ENCODE results near the gene MRPS34. TPM values are rescaled to one million over a fixed set of nuclear protein-coding genes. Genes with fewer than 3 reads are reported as not detected.
A peak's percentile ranks its signal among the peaks of the same experiment; 100 is the strongest.

MRPS34 gene
- total and polyA plus RNA-seq, 9 of the 15 experiments (the other 6 are each of a cell fraction or from before 2014, with no cell fraction given) = 5.2 to 334 (median 92.8) TPM

DNA sequence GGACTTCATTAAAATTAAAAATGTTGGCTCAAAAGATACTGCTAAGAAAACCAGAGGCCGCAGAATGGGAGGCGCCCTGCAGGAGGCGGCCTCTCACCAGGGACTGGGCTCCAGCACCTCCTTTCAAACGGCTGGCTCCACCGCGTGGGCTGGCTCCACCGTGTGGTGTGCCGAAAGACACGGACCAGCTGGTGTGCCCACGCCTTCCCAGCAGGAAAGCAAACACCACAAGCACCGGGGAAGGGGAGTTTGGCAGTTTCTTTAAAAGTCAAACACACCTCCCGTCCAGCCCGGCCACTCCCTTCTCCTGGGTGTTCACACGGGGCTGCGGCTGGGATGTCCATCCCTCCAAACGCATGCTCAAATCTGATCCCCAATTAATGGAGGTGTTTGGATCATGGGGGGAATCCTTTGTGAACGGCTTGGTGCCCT, 39.8 kb upstream of the MRPS34 start (continued):
- TF ChIP-seq, protein P1, sequence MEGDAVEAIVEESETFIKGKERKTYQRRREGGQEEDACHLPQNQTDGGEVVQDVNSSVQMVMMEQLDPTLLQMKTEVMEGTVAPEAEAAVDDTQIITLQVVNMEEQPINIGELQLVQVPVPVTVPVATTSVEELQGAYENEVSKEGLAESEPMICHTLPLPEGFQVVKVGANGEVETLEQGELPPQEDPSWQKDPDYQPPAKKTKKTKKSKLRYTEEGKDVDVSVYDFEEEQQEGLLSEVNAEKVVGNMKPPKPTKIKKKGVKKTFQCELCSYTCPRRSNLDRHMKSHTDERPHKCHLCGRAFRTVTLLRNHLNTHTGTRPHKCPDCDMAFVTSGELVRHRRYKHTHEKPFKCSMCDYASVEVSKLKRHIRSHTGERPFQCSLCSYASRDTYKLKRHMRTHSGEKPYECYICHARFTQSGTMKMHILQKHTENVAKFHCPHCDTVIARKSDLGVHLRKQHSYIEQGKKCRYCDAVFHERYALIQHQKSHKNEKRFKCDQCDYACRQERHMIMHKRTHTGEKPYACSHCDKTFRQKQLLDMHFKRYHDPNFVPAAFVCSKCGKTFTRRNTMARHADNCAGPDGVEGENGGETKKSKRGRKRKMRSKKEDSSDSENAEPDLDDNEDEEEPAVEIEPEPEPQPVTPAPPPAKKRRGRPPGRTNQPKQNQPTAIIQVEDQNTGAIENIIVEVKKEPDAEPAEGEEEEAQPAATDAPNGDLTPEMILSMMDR (IDR thresholded peaks at IDR 0.05 in 2 of 3, conservative IDR thresholded peaks at IDR 0.05 in 1 of 3; ENCODE audit: insufficient read depth in 2 of 3, low read depth in 1 of 3, low read length in 3 of 3) = peak; percentile 91 to 98 (median 97)
- TF ChIP-seq MYC (IDR thresholded peaks at IDR 0.05; ENCODE audit: low read depth, low read length) (peak; percentile 75), MYC (CRISPR knock-in tag; IDR thresholded peaks at IDR 0.05; ENCODE audit: borderline replicate concordance, low read depth) (no peak), ZSCAN29 (IDR thresholded peaks at IDR 0.05) (no peak), ZBTB1 (CRISPR knock-in tag; IDR thresholded peaks at IDR 0.05; ENCODE audit: borderline replicate concordance, low read depth) (no peak), MYBL2 (IDR thresholded peaks at IDR 0.05; ENCODE audit: low read depth) (peak; percentile 56), MYBL2 (CRISPR knock-in tag; IDR thresholded peaks at IDR 0.05; ENCODE audit: borderline replicate concordance) (no peak), HMGN3 (IDR thresholded peaks at IDR 0.05; ENCODE audit: borderline replicate concordance, extremely low read depth, insufficient read length, low read depth, low read length) (peak; percentile 37), FUS (optimal IDR thresholded peaks at IDR 0.05; ENCODE audit: low read depth, low read length) (no peak), STAG1 (CRISPR knock-in tag; IDR thresholded peaks at IDR 0.05; ENCODE audit: borderline replicate concordance) (peak; percentile 61; the same call in 1 of the 2 replicates), CC2D1A (IDR thresholded peaks at IDR 0.05) (peak; percentile 75), KLF16 (IDR thresholded peaks at IDR 0.05) (0 out of 2 replicates have a peak, but pooled peaks have one; percentile 34), RB1 (IDR thresholded peaks at IDR 0.05; ENCODE audit: low read depth) (peak; percentile 52; the same call in 1 of the 2 replicates), CBX2 (IDR thresholded peaks at IDR 0.05; ENCODE audit: insufficient read depth, low read length, poor library complexity, severe bottlenecking) (no peak), DACH1 (IDR thresholded peaks at IDR 0.05; ENCODE audit: partially characterized antibody) (peak; percentile 85), EGR1 (conservative IDR thresholded peaks at IDR 0.05) (peak; percentile 91), MXI1 (IDR thresholded peaks at IDR 0.05; ENCODE audit: low read depth, low read length) (peak; percentile 42; the same call in 1 of the 2 replicates)
- TF ChIP-seq, protein P2, sequence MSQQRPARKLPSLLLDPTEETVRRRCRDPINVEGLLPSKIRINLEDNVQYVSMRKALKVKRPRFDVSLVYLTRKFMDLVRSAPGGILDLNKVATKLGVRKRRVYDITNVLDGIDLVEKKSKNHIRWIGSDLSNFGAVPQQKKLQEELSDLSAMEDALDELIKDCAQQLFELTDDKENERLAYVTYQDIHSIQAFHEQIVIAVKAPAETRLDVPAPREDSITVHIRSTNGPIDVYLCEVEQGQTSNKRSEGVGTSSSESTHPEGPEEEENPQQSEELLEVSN (IDR thresholded peaks at IDR 0.05; ENCODE audit: borderline replicate concordance in 1 of 2, extremely low read depth in 1 of 2, insufficient read depth in 1 of 2, insufficient read length in 1 of 2, low read depth in 1 of 2, low read length in 1 of 2, poor library complexity in 1 of 2, severe bottlenecking in 1 of 2) = peak; percentile 44 to 68
- TF ChIP-seq, protein P3, sequence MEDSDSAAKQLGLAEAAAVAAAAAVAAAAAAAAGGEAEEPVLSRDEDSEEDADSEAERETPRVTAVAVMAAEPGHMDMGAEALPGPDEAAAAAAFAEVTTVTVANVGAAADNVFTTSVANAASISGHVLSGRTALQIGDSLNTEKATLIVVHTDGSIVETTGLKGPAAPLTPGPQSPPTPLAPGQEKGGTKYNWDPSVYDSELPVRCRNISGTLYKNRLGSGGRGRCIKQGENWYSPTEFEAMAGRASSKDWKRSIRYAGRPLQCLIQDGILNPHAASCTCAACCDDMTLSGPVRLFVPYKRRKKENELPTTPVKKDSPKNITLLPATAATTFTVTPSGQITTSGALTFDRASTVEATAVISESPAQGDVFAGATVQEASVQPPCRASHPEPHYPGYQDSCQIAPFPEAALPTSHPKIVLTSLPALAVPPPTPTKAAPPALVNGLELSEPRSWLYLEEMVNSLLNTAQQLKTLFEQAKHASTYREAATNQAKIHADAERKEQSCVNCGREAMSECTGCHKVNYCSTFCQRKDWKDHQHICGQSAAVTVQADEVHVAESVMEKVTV (CRISPR knock-in tag; IDR thresholded peaks at IDR 0.05) = peak; percentile 47
- TF ChIP-seq, protein P4, sequence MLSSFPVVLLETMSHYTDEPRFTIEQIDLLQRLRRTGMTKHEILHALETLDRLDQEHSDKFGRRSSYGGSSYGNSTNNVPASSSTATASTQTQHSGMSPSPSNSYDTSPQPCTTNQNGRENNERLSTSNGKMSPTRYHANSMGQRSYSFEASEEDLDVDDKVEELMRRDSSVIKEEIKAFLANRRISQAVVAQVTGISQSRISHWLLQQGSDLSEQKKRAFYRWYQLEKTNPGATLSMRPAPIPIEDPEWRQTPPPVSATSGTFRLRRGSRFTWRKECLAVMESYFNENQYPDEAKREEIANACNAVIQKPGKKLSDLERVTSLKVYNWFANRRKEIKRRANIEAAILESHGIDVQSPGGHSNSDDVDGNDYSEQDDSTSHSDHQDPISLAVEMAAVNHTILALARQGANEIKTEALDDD (IDR thresholded peaks at IDR 0.05) = no peak
- TF ChIP-seq, protein P5, sequence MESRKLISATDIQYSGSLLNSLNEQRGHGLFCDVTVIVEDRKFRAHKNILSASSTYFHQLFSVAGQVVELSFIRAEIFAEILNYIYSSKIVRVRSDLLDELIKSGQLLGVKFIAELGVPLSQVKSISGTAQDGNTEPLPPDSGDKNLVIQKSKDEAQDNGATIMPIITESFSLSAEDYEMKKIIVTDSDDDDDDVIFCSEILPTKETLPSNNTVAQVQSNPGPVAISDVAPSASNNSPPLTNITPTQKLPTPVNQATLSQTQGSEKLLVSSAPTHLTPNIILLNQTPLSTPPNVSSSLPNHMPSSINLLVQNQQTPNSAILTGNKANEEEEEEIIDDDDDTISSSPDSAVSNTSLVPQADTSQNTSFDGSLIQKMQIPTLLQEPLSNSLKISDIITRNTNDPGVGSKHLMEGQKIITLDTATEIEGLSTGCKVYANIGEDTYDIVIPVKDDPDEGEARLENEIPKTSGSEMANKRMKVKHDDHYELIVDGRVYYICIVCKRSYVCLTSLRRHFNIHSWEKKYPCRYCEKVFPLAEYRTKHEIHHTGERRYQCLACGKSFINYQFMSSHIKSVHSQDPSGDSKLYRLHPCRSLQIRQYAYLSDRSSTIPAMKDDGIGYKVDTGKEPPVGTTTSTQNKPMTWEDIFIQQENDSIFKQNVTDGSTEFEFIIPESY (CRISPR knock-in tag; IDR thresholded peaks at IDR 0.05) = peak; percentile 92
